B cell (primary cell): Measurements from ENCODE around the gene PCDHA13. TPM values are rescaled to one million over a fixed set of nuclear protein-coding genes. Genes with fewer than 3 reads are reported as not detected.

ENCODE experiments used
- ATAC-seq: fragments of 200-7000 bp; cut with Tn5 transposase; one replicate; pipeline ENCODE4 v1.10.0; 2021; ENCODE audit warnings: low read depth, mild to moderate bottlenecking, moderate number of reproducible peaks, moderate library complexity
- CTCF ChIA-PET: fragments of 350-600 bp; sonication (Branson Sonifier 250); formaldehyde crosslinking; loops from one replicate; lab custom pipeline; 2021; ENCODE audit warnings: antibody characterized with exemption, inconsistent platforms; lab: Charles Lee
- POLR2A ChIA-PET: fragments of 350-600 bp; sonication (Branson Sonifier 250); formaldehyde crosslinking; loops from one replicate; lab custom pipeline; 2021; ENCODE audit warnings: antibody characterized with exemption; lab: Charles Lee
- DNase-seq: peaks from one replicate; pipeline ENCODE4 v3.0.0; 2013
- H2AFZ ChIP-seq: 2 replicates; pipeline ENCODE4 v1.6.1; 2012; ENCODE audit warnings: mild to moderate bottlenecking, low read depth, low read length; ENCODE audit not compliant: insufficient read depth, poor library complexity, severe bottlenecking
- H3K27ac ChIP-seq, 2 donors: 1 replicate in 1 of 2; 2 replicates in 1 of 2; pipeline ENCODE4 v1.5.1; 2012 to 2013; ENCODE audit warnings: low read length in 2 of 2, mild to moderate bottlenecking in 2 of 2, moderate library complexity in 1 of 2
- H3K27me3 ChIP-seq, 4 experiments: fragments of 200-600 bp in 1 of 4; sonication (generic) in 1 of 4; replicated peaks in 1 of 4; 1 replicate in 2 of 4; 2 replicates in 2 of 4; pipeline versions ENCODE4 v1.6.1 to v1.7.0; 2013 to 2016; ENCODE audit warnings: low read length in 3 of 4, mild to moderate bottlenecking in 2 of 4, mixed read lengths in 1 of 4, moderate library complexity in 1 of 4; ENCODE audit not compliant: insufficient read depth in 4 of 4, control insufficient read depth in 3 of 4; ENCODE audit errors: control extremely low read depth in 1 of 4
- H3K36me3 ChIP-seq, 2 experiments: replicated peaks in 1 of 2; 1 replicate in 1 of 2; 2 replicates in 1 of 2; pipeline versions ENCODE4 v1.6.1 to v1.7.1; 2013; ENCODE audit warnings: low read length in 1 of 2; ENCODE audit not compliant: insufficient read depth in 2 of 2, control insufficient read depth in 1 of 2; ENCODE audit errors: control extremely low read depth in 1 of 2, extremely low read depth in 1 of 2
- H3K4me1 ChIP-seq, 2 donors: fragments of 200-600 bp in 1 of 2; sonication (generic) in 1 of 2; 1 replicate in 1 of 2; 2 replicates in 1 of 2; pipeline versions ENCODE4 v1.5.1 to v1.6.1; 2013 to 2017; ENCODE audit warnings: low read length in 2 of 2; ENCODE audit not compliant: control insufficient read depth in 2 of 2, insufficient read depth in 2 of 2
- H3K4me2 ChIP-seq: replicated peaks from 2 replicates; pipeline ENCODE3; 2012; ENCODE audit warnings: mild to moderate bottlenecking, low read depth, low read length; ENCODE audit not compliant: poor library complexity, severe bottlenecking
- H3K4me3 ChIP-seq, 5 experiments: fragments of 200-600 bp in 1 of 5; sonication (generic) in 1 of 5; 1 replicate in 3 of 5; 2 replicates in 2 of 5; pipeline versions ENCODE4 v1.5.1 to v1.7.0; 2011 to 2016; ENCODE audit warnings: low read length in 4 of 5, mild to moderate bottlenecking in 4 of 5, low read depth in 2 of 5, control low read depth in 1 of 5, moderate library complexity in 1 of 5; ENCODE audit not compliant: insufficient read depth in 1 of 5; ENCODE audit errors: control extremely low read depth in 1 of 5, extremely low read depth in 1 of 5
- H3K79me2 ChIP-seq: fragments of 200-600 bp; sonication (generic); one replicate; pipeline ENCODE4 v1.6.0; 2016; ENCODE audit warnings: low read length; ENCODE audit not compliant: control insufficient read depth, insufficient read depth
- H3K9ac ChIP-seq: fragments of 200-600 bp; sonication (generic); 2 replicates; pipeline ENCODE4 v1.6.1; 2017; ENCODE audit warnings: mild to moderate bottlenecking, low read length, moderate library complexity
- H3K9me3 ChIP-seq, 3 donors: one replicate each; pipeline versions ENCODE4 v1.6.1 to v1.7.1; 2013; ENCODE audit warnings: low read length in 2 of 3; ENCODE audit not compliant: control insufficient read depth in 2 of 3, insufficient read depth in 1 of 3; ENCODE audit errors: control extremely low read depth in 1 of 3
- H4K20me1 ChIP-seq: 2 replicates; pipeline ENCODE4 v1.6.0; 2012; ENCODE audit warnings: mild to moderate bottlenecking, low read length; ENCODE audit not compliant: insufficient read depth, control insufficient read depth, poor library complexity, severe bottlenecking
- H3K27ac Mint-ChIP-seq: one replicate; pipeline ENCODE4 v1.8.0; 2021; ENCODE audit warnings: mixed read lengths
- H3K27me3 Mint-ChIP-seq: one replicate; pipeline ENCODE4 v1.8.0; 2021; ENCODE audit warnings: mixed read lengths
- H3K4me1 Mint-ChIP-seq: one replicate; pipeline ENCODE4 v1.8.0; 2021; ENCODE audit warnings: mixed read lengths
- H3K4me3 Mint-ChIP-seq: one replicate; pipeline ENCODE4 v1.8.0; 2021; ENCODE audit warnings: mixed read lengths
- H3K9me3 Mint-ChIP-seq: one replicate; pipeline ENCODE4 v1.8.0; 2022; ENCODE audit warnings: mixed read lengths; ENCODE audit not compliant: insufficient read depth
- CTCF ChIP-seq: fragments of 200-600 bp; IDR thresholded peaks from one replicate; pipeline ENCODE4 v1.8.0; 2022; ENCODE audit warnings: antibody characterized with exemption, mild to moderate bottlenecking
- EZH2 ChIP-seq: IDR thresholded peaks from 2 replicates; pipeline ENCODE4 v1.6.1; 2012; ENCODE audit warnings: borderline replicate concordance, low read depth, mild to moderate bottlenecking, moderate library complexity, low read length; ENCODE audit not compliant: insufficient read depth, poor library complexity, severe bottlenecking
- WGBS: methylation state at CpG from one replicate; pipeline ENCODE4 v1.1.5; 2013; ENCODE audit warnings: missing lambda C conversion rate; ENCODE audit not compliant: insufficient coverage; 5-methylcytosine and 5-hydroxymethylcytosine counted together
- intact Hi-C: fragments of 100-400 bp; cut with micrococcal nuclease; formaldehyde crosslinking; loops from one replicate; pipeline ENCODE4 v1.10.0; 2022
- polyA plus RNA-seq: library from polyadenylated mRNA; depleted of rRNA; stranded (reverse); fragments of >200 nt; gene quantifications from 2 replicates; pipeline ENCODE4 v1.2.3, GENCODE V29; 2012
- total RNA-seq, 2 donors: library from RNA; stranded (reverse); fragments of 120-200 nt in 1 of 2; gene quantifications; 1 replicate in 1 of 2; 2 replicates in 1 of 2; pipeline versions ENCODE4 v1.2.3 to v1.2.4, GENCODE V29; 2013 to 2022

Gene PCDHA13
- total and polyA plus RNA-seq, 2 donors (not counting 1 experiment from before 2014, with no cell fraction given): not detected

GRCh38 chr5:140877262-140877581 is 4.7 kb upstream of the PCDHA13 start:
- H3K36me3 ChIP-seq: no peaks in the 10 kb centered on the region
- Mint-ChIP-seq H3K27ac (no peak overlapping the region), H3K27me3 (peaks cover 32% of the 10 kb centered on the region), H3K4me1 (no peaks in the 10 kb centered on the region), H3K9me3 (peaks cover 8% of the 10 kb centered on the region), H3K4me3 (no peak overlapping the region)
- no peak for ATAC-seq
- intact Hi-C loops: no loop called here
- H3K4me3 ChIP-seq: no peak overlapping the region
- H3K27ac ChIP-seq: no peak overlapping the region
- no peak overlapping the region for H2AFZ ChIP-seq
- ChIA-PET POLR2A (no interaction called here), CTCF (no interaction called here)
- no peaks in the 10 kb centered on the region for H3K79me2 ChIP-seq
- peaks cover 0 to 20% (median 12%) of the 10 kb centered on the region in 4 experiments for H3K27me3 ChIP-seq
- no peaks in the 10 kb centered on the region for H4K20me1 ChIP-seq
- no peak overlapping the region for H3K9ac ChIP-seq
- TF ChIP-seq CTCF (no peak), EZH2 (no peak)
- peaks cover 3 to 27% (median 11%) of the 10 kb centered on the region in 3 donors for H3K9me3 ChIP-seq
- H3K4me1 ChIP-seq: no peaks in the 10 kb centered on the region
- DNase-seq: no peak
- 54% methylated on average over 37 of the region's 37 CpGs for WGBS
- no peak overlapping the region for H3K4me2 ChIP-seq

GRCh38 chr5:140882591-140882899 is 621 bp downstream of the PCDHA13 start:
- H3K4me3 Mint-ChIP-seq: no peak overlapping the region
- Histone ChIP-seq H3K27me3 (peaks cover 0 to 13% (median 5%) of the 10 kb centered on the region in 4 experiments), H3K27ac (no peak overlapping the region), H3K4me3 (no peak overlapping the region), H3K4me1 (no peaks in the 10 kb centered on the region), H3K9ac (no peak overlapping the region), H4K20me1 (no peaks in the 10 kb centered on the region), H3K79me2 (no peaks in the 10 kb centered on the region), H3K9me3 (peaks cover 3 to 28% (median 9%) of the 10 kb centered on the region in 3 donors), H3K4me2 (no peak overlapping the region), H2AFZ (no peak overlapping the region), H3K36me3 (no peaks in the 10 kb centered on the region)
- H3K27me3 Mint-ChIP-seq: peaks cover 20% of the 10 kb centered on the region
- intact Hi-C loops: no loop called here
- peaks cover 8% of the 10 kb centered on the region for H3K9me3 Mint-ChIP-seq
- no peak for DNase-seq
- 32% methylated on average over 9 of the region's 12 CpGs for WGBS
- ChIA-PET POLR2A (no interaction called here), CTCF (no interaction called here)
- TF ChIP-seq EZH2: no peak
- TF ChIP-seq CTCF: no peak
- H3K27ac Mint-ChIP-seq: no peak overlapping the region
- ATAC-seq: no peak
- H3K4me1 Mint-ChIP-seq: no peaks in the 10 kb centered on the region
